ENCODE results near the gene PTPN3. TPM values are rescaled to one million over a fixed set of nuclear protein-coding genes. Genes with fewer than 3 reads are reported as not detected.

PTPN3 gene
- total and polyA plus RNA-seq, 2 donors (not counting 1 experiment from before 2014, with no cell fraction given): not detected

- Mint-ChIP-seq H3K4me3 (no peak overlapping the region), H3K9me3 (ENCODE audit: insufficient read depth) (no peaks in the 10 kb centered on the region), H3K27me3 (peaks cover 48% of the 10 kb centered on the region), H3K4me1 (peaks cover 10% of the 10 kb centered on the region), H3K27ac (no peak overlapping the region)
- Histone ChIP-seq H3K4me1 (ENCODE audit: control insufficient read depth in 2 of 2, insufficient read depth in 2 of 2, low read length in 2 of 2) (peaks cover 0 to 11% of the 10 kb centered on the region in 2 donors), H3K27ac (ENCODE audit: low read length in 2 of 2) (no peak overlapping the region), H4K20me1 (ENCODE audit: control insufficient read depth, insufficient read depth, low read length, poor library complexity, severe bottlenecking) (no peaks in the 10 kb centered on the region), H3K9ac (ENCODE audit: low read length) (no peak overlapping the region), H3K4me3 (ENCODE audit: control extremely low read depth in 1 of 5, extremely low read depth in 1 of 5, insufficient read depth in 1 of 5, low read depth in 2 of 5, low read length in 4 of 5) (no peak overlapping the region), H3K79me2 (ENCODE audit: control insufficient read depth, insufficient read depth, low read length) (no peaks in the 10 kb centered on the region), H2AFZ (ENCODE audit: insufficient read depth, low read depth, low read length, poor library complexity, severe bottlenecking) (no peak overlapping the region), H3K27me3 (replicated peaks in 1 of 4; ENCODE audit: control extremely low read depth in 1 of 4, control insufficient read depth in 3 of 4, insufficient read depth in 4 of 4, low read length in 3 of 4) (peaks cover 0 to 10% (median 1%) of the 10 kb centered on the region in 4 experiments), H3K4me2 (replicated peaks; ENCODE audit: low read depth, low read length, poor library complexity, severe bottlenecking) (no peak overlapping the region), H3K9me3 (ENCODE audit: control extremely low read depth in 1 of 3, control insufficient read depth in 2 of 3, insufficient read depth in 1 of 3, low read length in 2 of 3) (peaks cover 0 to 5% (median 0%) of the 10 kb centered on the region in 3 donors), H3K36me3 (replicated peaks in 1 of 2; ENCODE audit: control extremely low read depth in 1 of 2, control insufficient read depth in 1 of 2, extremely low read depth in 1 of 2, insufficient read depth in 2 of 2, low read length in 1 of 2) (no peaks in the 10 kb centered on the region)
- 90% methylated on average over 15 of the region's 15 CpGs for WGBS (ENCODE audit: insufficient coverage)
- intact Hi-C loops (cut with micrococcal nuclease): no loop called here
- ChIA-PET CTCF (no interaction called here), POLR2A (no interaction called here)
- TF ChIP-seq CTCF (IDR thresholded peaks at IDR 0.05) (no peak), EZH2 (IDR thresholded peaks at IDR 0.05; ENCODE audit: borderline replicate concordance, insufficient read depth, low read depth, low read length, poor library complexity, severe bottlenecking) (no peak)
- ATAC-seq (ENCODE audit: low read depth) (no peak), DNase-seq (no peak)
Observed at GRCh38 chr9:109383356-109383755, 114.8 kb downstream of the PTPN3 start.

GRCh38 chr9:109382585-109382984, 115.5 kb downstream of the PTPN3 start:
- H3K9me3 Mint-ChIP-seq (ENCODE audit: insufficient read depth): no peaks in the 10 kb centered on the region

More at GRCh38 chr9:109382585-109382984, 115.5 kb downstream of the PTPN3 start:
- WGBS (ENCODE audit: insufficient coverage): 86% methylated on average over 3 of the region's 3 CpGs
- Histone ChIP-seq H2AFZ (ENCODE audit: insufficient read depth, low read depth, low read length, poor library complexity, severe bottlenecking) (no peak overlapping the region), H3K79me2 (ENCODE audit: control insufficient read depth, insufficient read depth, low read length) (no peaks in the 10 kb centered on the region), H3K4me3 (ENCODE audit: control extremely low read depth in 1 of 5, extremely low read depth in 1 of 5, insufficient read depth in 1 of 5, low read depth in 2 of 5, low read length in 4 of 5) (no peak overlapping the region), H3K9ac (ENCODE audit: low read length) (no peak overlapping the region), H4K20me1 (ENCODE audit: control insufficient read depth, insufficient read depth, low read length, poor library complexity, severe bottlenecking) (no peaks in the 10 kb centered on the region), H3K36me3 (replicated peaks in 1 of 2; ENCODE audit: control extremely low read depth in 1 of 2, control insufficient read depth in 1 of 2, extremely low read depth in 1 of 2, insufficient read depth in 2 of 2, low read length in 1 of 2) (no peaks in the 10 kb centered on the region), H3K4me2 (replicated peaks; ENCODE audit: low read depth, low read length, poor library complexity, severe bottlenecking) (no peak overlapping the region), H3K9me3 (ENCODE audit: control extremely low read depth in 1 of 3, control insufficient read depth in 2 of 3, insufficient read depth in 1 of 3, low read length in 2 of 3) (peaks cover 0 to 5% (median 0%) of the 10 kb centered on the region in 3 donors), H3K27me3 (replicated peaks in 1 of 4; ENCODE audit: control extremely low read depth in 1 of 4, control insufficient read depth in 3 of 4, insufficient read depth in 4 of 4, low read length in 3 of 4) (peaks cover 0 to 10% (median 1%) of the 10 kb centered on the region in 4 experiments), H3K27ac (ENCODE audit: low read length in 2 of 2) (no peak overlapping the region), H3K4me1 (ENCODE audit: control insufficient read depth in 2 of 2, insufficient read depth in 2 of 2, low read length in 2 of 2) (peaks cover 0 to 11% of the 10 kb centered on the region in 2 donors)
- ChIA-PET CTCF (no interaction called here), POLR2A (no interaction called here)
- ATAC-seq (ENCODE audit: low read depth) (no peak), DNase-seq (no peak)
- peaks cover 10% of the 10 kb centered on the region for H3K4me1 Mint-ChIP-seq
- TF ChIP-seq EZH2 (IDR thresholded peaks at IDR 0.05; ENCODE audit: borderline replicate concordance, insufficient read depth, low read depth, low read length, poor library complexity, severe bottlenecking) (no peak), CTCF (IDR thresholded peaks at IDR 0.05) (no peak)
- no peak overlapping the region for H3K4me3 Mint-ChIP-seq
- no peak overlapping the region for H3K27ac Mint-ChIP-seq
- H3K27me3 Mint-ChIP-seq: peaks cover 41% of the 10 kb centered on the region
- intact Hi-C loops (cut with micrococcal nuclease): no loop called here

Measured in B cell (primary cell).